ENCODE data around the gene PKNOX2.

DNA sequence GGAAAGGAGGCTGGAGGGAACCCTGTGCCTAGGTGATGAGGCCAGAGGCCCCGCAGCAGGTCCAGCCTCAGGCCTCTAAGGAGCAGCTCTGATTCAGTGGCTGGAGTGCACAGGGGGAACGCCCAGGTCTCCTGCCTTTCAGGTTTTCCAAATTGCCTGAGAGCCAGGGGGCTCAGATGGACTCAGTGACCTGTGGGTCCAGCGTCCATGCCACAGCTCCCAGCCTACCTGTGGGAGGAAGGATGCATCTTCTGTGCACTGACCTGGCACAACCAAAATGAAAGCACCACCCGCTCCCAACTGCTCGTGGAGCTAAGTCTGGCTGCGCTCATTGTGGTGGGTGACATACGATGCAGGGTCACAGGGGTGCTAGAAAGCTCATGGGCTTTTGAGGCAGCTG lies 248.7 kb downstream of the PKNOX2 start:
- TF ChIP-seq, protein P1, sequence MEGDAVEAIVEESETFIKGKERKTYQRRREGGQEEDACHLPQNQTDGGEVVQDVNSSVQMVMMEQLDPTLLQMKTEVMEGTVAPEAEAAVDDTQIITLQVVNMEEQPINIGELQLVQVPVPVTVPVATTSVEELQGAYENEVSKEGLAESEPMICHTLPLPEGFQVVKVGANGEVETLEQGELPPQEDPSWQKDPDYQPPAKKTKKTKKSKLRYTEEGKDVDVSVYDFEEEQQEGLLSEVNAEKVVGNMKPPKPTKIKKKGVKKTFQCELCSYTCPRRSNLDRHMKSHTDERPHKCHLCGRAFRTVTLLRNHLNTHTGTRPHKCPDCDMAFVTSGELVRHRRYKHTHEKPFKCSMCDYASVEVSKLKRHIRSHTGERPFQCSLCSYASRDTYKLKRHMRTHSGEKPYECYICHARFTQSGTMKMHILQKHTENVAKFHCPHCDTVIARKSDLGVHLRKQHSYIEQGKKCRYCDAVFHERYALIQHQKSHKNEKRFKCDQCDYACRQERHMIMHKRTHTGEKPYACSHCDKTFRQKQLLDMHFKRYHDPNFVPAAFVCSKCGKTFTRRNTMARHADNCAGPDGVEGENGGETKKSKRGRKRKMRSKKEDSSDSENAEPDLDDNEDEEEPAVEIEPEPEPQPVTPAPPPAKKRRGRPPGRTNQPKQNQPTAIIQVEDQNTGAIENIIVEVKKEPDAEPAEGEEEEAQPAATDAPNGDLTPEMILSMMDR (IDR thresholded peaks at IDR 0.05; ENCODE audit: low read depth, low read length, poor library complexity, severe bottlenecking): no peak
- TF ChIP-seq EZH2phosphoT487 (IDR thresholded peaks at IDR 0.05; ENCODE audit: borderline replicate concordance, low read length): no peak

Measured in DOHH2 (cell line).